AG10803 (cell line): Measurements from ENCODE around the gene DHX57.
A peak's percentile ranks its signal among the peaks of the same experiment; 100 is the strongest.

Experiments used
- DNase-seq: peaks from one replicate; pipeline ENCODE4 v3.0.0; 2010; ENCODE audit warnings: low read depth
- H3K4me3 ChIP-seq: 2 replicates; pipeline ENCODE4 v1.5.1; 2011; ENCODE audit warnings: mild to moderate bottlenecking, low read length, control low read depth
- CTCF ChIP-seq: conservative IDR thresholded peaks from 2 replicates; pipeline ENCODE4 v1.5.1; 2011; ENCODE audit warnings: mild to moderate bottlenecking, low read length, control low read depth, inconsistent platforms

DHX57 gene

GRCh38 chr2:38871432-38871831, 4.3 kb downstream of the DHX57 start:
- TF ChIP-seq CTCF: no peak
- DNase-seq: no peak
- H3K4me3 ChIP-seq: no peak overlapping the region

- DNase-seq: no peak
- H3K4me3 ChIP-seq: no peak overlapping the region
- TF ChIP-seq CTCF: no peak
These were observed 8.8 kb downstream of the DHX57 start for GRCh38 chr2:38866773-38867443.

GRCh38 chr2:38863061-38863695, 12.6 kb downstream of the DHX57 start:
- no peak for TF ChIP-seq CTCF
- DNase-seq: no peak
- no peak overlapping the region for H3K4me3 ChIP-seq

GRCh38 chr2:38862476-38862875, 13.3 kb downstream of the DHX57 start:
- H3K4me3 ChIP-seq: no peak overlapping the region
- no peak for DNase-seq
- TF ChIP-seq CTCF: no peak

GRCh38 chr2:38856165-38856564, 19.6 kb downstream of the DHX57 start:
- DNase-seq: peak; percentile 58
- no peak for TF ChIP-seq CTCF
- no peak overlapping the region for H3K4me3 ChIP-seq

- H3K4me3 ChIP-seq: no peak overlapping the region
- no peak for TF ChIP-seq CTCF
- no peak for DNase-seq
These were observed 25.7 kb downstream of the DHX57 start for GRCh38 chr2:38850045-38850444.

- DNase-seq: no peak
- TF ChIP-seq CTCF: no peak
- no peak overlapping the region for H3K4me3 ChIP-seq
These were observed 38.9 kb downstream of the DHX57 start for GRCh38 chr2:38836791-38837190.
